Transverse colon (tissue), 4 donors: ENCODE measurements around the gene SMOC1. TPM values are rescaled to one million over a fixed set of nuclear protein-coding genes. Genes with fewer than 3 reads are reported as not detected.

Source experiments
- DNase-seq: peaks from one replicate; pipeline ENCODE4 v3.0.0-alpha.2; 2019
- H3K27ac ChIP-seq, 4 donors: fragments of 200-600 bp; sonication (generic); 2 replicates each; pipeline ENCODE4 v1.5.1; 2016 to 2018; ENCODE audit warnings: inconsistent platforms in 4 of 4
- H3K27me3 ChIP-seq: fragments of 200-600 bp; sonication (generic); 2 replicates; pipeline ENCODE4 v1.5.1; 2017; ENCODE audit warnings: inconsistent platforms
- H3K36me3 ChIP-seq, 4 donors: fragments of 200-600 bp; sonication (generic); 2 replicates each; pipeline ENCODE4 v1.5.1; 2017 to 2019; ENCODE audit warnings: inconsistent platforms in 4 of 4
- H3K4me1 ChIP-seq, 4 donors: fragments of 200-600 bp; sonication (generic); 2 replicates each; pipeline ENCODE4 v1.5.1; 2017 to 2020; ENCODE audit warnings: inconsistent platforms in 4 of 4
- H3K4me3 ChIP-seq, 4 donors: fragments of 200-600 bp; sonication (generic); 1 replicate in 1 of 4; 2 replicates in 3 of 4; pipeline versions ENCODE4 v1.5.1 to v1.6.1; 2017 to 2019; ENCODE audit warnings: inconsistent platforms in 4 of 4
- H3K9me3 ChIP-seq, 2 donors: fragments of 200-600 bp; sonication (generic); 2 replicates each; pipeline ENCODE4 v1.5.1; 2017 to 2019; ENCODE audit warnings: inconsistent platforms in 2 of 2
- CTCF ChIP-seq, 5 experiments: fragments of 200-600 bp in 3 of 5; fragments of 450-650 bp in 2 of 5; sonication (generic) in 3 of 5; IDR thresholded peaks; 1 replicate in 2 of 5; 2 replicates in 3 of 5; pipeline ENCODE4 v1.5.1; 2016 to 2017; ENCODE audit warnings: antibody characterized with exemption in 5 of 5, inconsistent platforms in 3 of 5, mild to moderate bottlenecking in 2 of 5, moderate library complexity in 1 of 5
- EP300 ChIP-seq: sonication (generic); formaldehyde crosslinking; IDR thresholded peaks from one replicate; pipeline ENCODE4 v1.6.1; 2017; ENCODE audit warnings: antibody characterized with exemption, low read depth
- POLR2A ChIP-seq: fragments of 450-650 bp; IDR thresholded peaks from one replicate; pipeline ENCODE4 v1.6.1; 2016; ENCODE audit warnings: antibody characterized with exemption, mild to moderate bottlenecking, moderate library complexity
- POLR2AphosphoS5 ChIP-seq, 3 donors: sonication (generic); formaldehyde crosslinking; IDR thresholded peaks; one replicate each; pipeline ENCODE4 v1.6.1; 2016; ENCODE audit warnings: antibody characterized with exemption in 3 of 3
- WGBS, 2 donors: methylation state at CpG; one replicate each; pipeline ENCODE4 v1.1.5; 2018; ENCODE audit warnings: low coverage in 1 of 2; 5-methylcytosine and 5-hydroxymethylcytosine counted together
- in situ Hi-C, 4 donors: fragments of 200-750 bp; cut with MboI; loops; one replicate each; pipeline versions ENCODE4 v1.15.0 to v1.15.1; 2017; ENCODE audit warnings: low sequenced_read_pairs in 3 of 4, low pct_ligation_motif_present in 1 of 4, low pct_unique_long_range_greater_than_20kb in 1 of 4
- intact Hi-C: fragments of 100-400 bp; cut with DNase I; formaldehyde crosslinking; loops from one replicate; pipeline ENCODE4 v1.15.1; 2023; ENCODE audit warnings: low total_unique reads
- total RNA-seq, 4 donors: library from RNA; depleted of rRNA; stranded (reverse); fragments of >200 nt; gene quantifications; one replicate each; pipeline ENCODE4 v1.1.0, GENCODE V29; 2016

The SMOC1 gene
- total RNA-seq, 4 donors from 2014 or later = 0.82 to 1.3 TPM; not detected in 2

GRCh38 chr14:70057519-70058136, 178.4 kb downstream of the SMOC1 start:
- 85 to 86% methylated on average over 1 to 5 of the region's 5 CpGs for WGBS, 2 donors
- no peak for DNase-seq
- TF ChIP-seq POLR2AphosphoS5 (IDR thresholded peaks at IDR 0.05) = no peak
- no peak for TF ChIP-seq EP300
- TF ChIP-seq POLR2A = no peak
- TF ChIP-seq CTCF (IDR thresholded peaks at IDR 0.05) = no peak
- Histone ChIP-seq H3K9me3 (no peaks in the 10 kb centered on the region), H3K4me3 (no peak overlapping the region), H3K36me3 (no peaks in the 10 kb centered on the region), H3K4me1 (no peaks in the 10 kb centered on the region), H3K27ac (no peak overlapping the region), H3K27me3 (no peaks in the 10 kb centered on the region)
- in situ Hi-C loops = no loop called here
- intact Hi-C loops = no loop called here

GRCh38 chr14:70059545-70059944, 180.3 kb downstream of the SMOC1 start:
- intact Hi-C loops = no loop called here
- WGBS, 2 donors = 71 to 84% methylated on average over 1 to 2 of the region's 2 CpGs
- DNase-seq = no peak
- in situ Hi-C loops = no loop called here
- Histone ChIP-seq H3K27ac (no peak overlapping the region), H3K9me3 (no peaks in the 10 kb centered on the region), H3K4me3 (no peak overlapping the region), H3K27me3 (peaks cover 8% of the 10 kb centered on the region), H3K4me1 (no peaks in the 10 kb centered on the region), H3K36me3 (no peaks in the 10 kb centered on the region)
- TF ChIP-seq CTCF (IDR thresholded peaks at IDR 0.05) (no peak), POLR2A (no peak), POLR2AphosphoS5 (IDR thresholded peaks at IDR 0.05) (no peak), EP300 (no peak)

- intact Hi-C loops = no loop called here
- no peak for TF ChIP-seq POLR2AphosphoS5 (IDR thresholded peaks at IDR 0.05)
- TF ChIP-seq CTCF (IDR thresholded peaks at IDR 0.05) = no peak
- no peak for TF ChIP-seq POLR2A
- no peak for TF ChIP-seq EP300
- DNase-seq = no peak
- H3K36me3 ChIP-seq = no peaks in the 10 kb centered on the region
- H3K27ac ChIP-seq = no peak overlapping the region
- H3K9me3 ChIP-seq = no peaks in the 10 kb centered on the region
- in situ Hi-C loops = no loop called here
- WGBS, 2 donors = 43 to 90% methylated on average over 2 of the region's 2 CpGs
- H3K4me1 ChIP-seq = no peaks in the 10 kb centered on the region
- no peak overlapping the region for H3K4me3 ChIP-seq
- H3K27me3 ChIP-seq = peaks cover 8% of the 10 kb centered on the region
Observed at GRCh38 chr14:70061108-70061507, 181.9 kb downstream of the SMOC1 start.

- H3K27ac ChIP-seq = no peak overlapping the region
- no peak for DNase-seq
- WGBS, 2 donors = 30 to 68% methylated on average over 3 to 11 of the region's 11 CpGs
- no peak overlapping the region for H3K4me3 ChIP-seq
- intact Hi-C loops (no loop called here), in situ Hi-C loops (no loop called here)
- no peaks in the 10 kb centered on the region for H3K9me3 ChIP-seq
- H3K36me3 ChIP-seq = no peaks in the 10 kb centered on the region
- peaks cover 8% of the 10 kb centered on the region for H3K27me3 ChIP-seq
- no peak for TF ChIP-seq CTCF (IDR thresholded peaks at IDR 0.05)
- no peak for TF ChIP-seq POLR2A
- TF ChIP-seq POLR2AphosphoS5 (IDR thresholded peaks at IDR 0.05) = no peak
- no peak for TF ChIP-seq EP300
- H3K4me1 ChIP-seq = no peaks in the 10 kb centered on the region
Observed at GRCh38 chr14:70064136-70064865, 185.1 kb downstream of the SMOC1 start.
